SK-N-SH (cell line): ENCODE data around the gene SRGAP2B. TPM values are rescaled to one million over a fixed set of nuclear protein-coding genes. Genes with fewer than 3 reads are reported as not detected.
"Not testable (repeated sequence)": the region's sequence is repeated elsewhere in the genome, so short reads cannot be mapped to it uniquely, and the experiment has no call there.

Experiments used
- CTCF ChIA-PET: fragments of 300-600, 350-600 bp; formaldehyde crosslinking; extraction: SDS; loops from one replicate; lab custom pipeline; 2021; lab: Yijun Ruan, JAX
- POLR2A ChIA-PET: fragments of 350-600 bp; sonication (Branson Sonifier 250); formaldehyde crosslinking; extraction: SDS; loops from one replicate; lab custom pipeline; 2020; ENCODE audit warnings: antibody characterized with exemption, inconsistent platforms; lab: Yijun Ruan, JAX
- DNase-seq: peaks from one replicate; pipeline ENCODE4 v3.0.0; 2012
- H2AFZ ChIP-seq: fragments of 200-600 bp; sonication (generic); 2 replicates; pipeline ENCODE4 v1.8.1; 2016; ENCODE audit warnings: antibody characterized with exemption, mild to moderate bottlenecking, low read depth
- H3F3A ChIP-seq: fragments of 200-600 bp; sonication (generic); replicated peaks from 2 replicates; pipeline ENCODE3; 2016; ENCODE audit warnings: antibody characterized with exemption, mild to moderate bottlenecking; ENCODE audit not compliant: insufficient read depth
- H3K27ac ChIP-seq, 2 experiments: fragments of 200-500 bp in 1 of 2; fragments of 200-600 bp in 1 of 2; sonication (Bioruptor generic) in 1 of 2; sonication (generic), shearing (Covaris generic) in 1 of 2; 2 replicates each; pipeline versions ENCODE4 v1.5.1 to v1.6.1; 2014 to 2016; ENCODE audit warnings: low read depth in 2 of 2, inconsistent platforms in 1 of 2, low read length in 1 of 2, mild to moderate bottlenecking in 1 of 2, mixed read lengths in 1 of 2
- H3K27me3 ChIP-seq: fragments of 200-600 bp; sonication (generic), shearing (Covaris generic); 2 replicates; pipeline ENCODE4 v1.6.1; 2016; ENCODE audit warnings: mixed run types; ENCODE audit not compliant: insufficient read depth
- H3K36me3 ChIP-seq, 2 experiments: fragments of 200-500 bp in 1 of 2; fragments of 200-600 bp in 1 of 2; sonication (Bioruptor generic) in 1 of 2; sonication (generic) in 1 of 2; replicated peaks in 1 of 2; 2 replicates each; pipeline versions ENCODE3 to v1.5.1; 2014 to 2016; ENCODE audit warnings: low read length in 1 of 2, mild to moderate bottlenecking in 1 of 2; ENCODE audit not compliant: insufficient read depth in 2 of 2, control insufficient read depth in 1 of 2
- H3K4me1 ChIP-seq, 2 experiments: fragments of 200-500 bp in 1 of 2; fragments of 200-600 bp in 1 of 2; sonication (Bioruptor generic) in 1 of 2; sonication (generic), shearing (Covaris generic) in 1 of 2; 2 replicates each; pipeline versions ENCODE4 v1.5.1 to v1.6.1; 2014 to 2016; ENCODE audit warnings: low read depth in 1 of 2, low read length in 1 of 2, mixed run types in 1 of 2; ENCODE audit not compliant: insufficient read depth in 2 of 2, control insufficient read depth in 1 of 2
- H3K4me2 ChIP-seq: fragments of 200-600 bp; sonication (generic), shearing (Covaris generic); 2 replicates; pipeline ENCODE4 v1.6.1; 2017; ENCODE audit warnings: mixed run types
- H3K4me3 ChIP-seq, 2 experiments: fragments of 200-500 bp in 1 of 2; fragments of 200-600 bp in 1 of 2; sonication (Bioruptor generic) in 1 of 2; sonication (generic), shearing (Covaris generic) in 1 of 2; 2 replicates each; pipeline versions ENCODE4 v1.5.1 to v1.8.1; 2014 to 2016; ENCODE audit warnings: low read depth in 2 of 2, inconsistent platforms in 1 of 2, low read length in 1 of 2, mild to moderate bottlenecking in 1 of 2, mixed read lengths in 1 of 2, moderate library complexity in 1 of 2
- H3K79me2 ChIP-seq: fragments of 200-600 bp; sonication (generic); 2 replicates; pipeline ENCODE4 v1.8.1; 2017; ENCODE audit warnings: mild to moderate bottlenecking; ENCODE audit not compliant: insufficient read depth
- H3K9ac ChIP-seq: fragments of 200-600 bp; sonication (generic); 2 replicates; pipeline ENCODE4 v1.6.1; 2017; ENCODE audit warnings: mixed run types
- H3K9me2 ChIP-seq: fragments of 200-600 bp; sonication (generic); 2 replicates; pipeline ENCODE4 v1.6.1; 2017; ENCODE audit warnings: mixed run types
- H3K9me3 ChIP-seq: fragments of 200-600 bp; sonication (generic); 2 replicates; pipeline ENCODE4 v1.6.1; 2017; ENCODE audit warnings: mixed run types, mild to moderate bottlenecking, moderate library complexity
- H4K20me1 ChIP-seq: fragments of 200-600 bp; sonication (generic); 2 replicates; pipeline ENCODE4 v1.6.1; 2017; ENCODE audit warnings: mild to moderate bottlenecking, mixed run types; ENCODE audit not compliant: insufficient read depth
- WGBS: methylation state at CpG from one replicate; pipeline ENCODE4 v1.1.6; 2017; ENCODE audit warnings: low lambda C conversion rate; 5-methylcytosine and 5-hydroxymethylcytosine counted together
- polyA plus RNA-seq, 3 experiments: library from polyadenylated mRNA; depleted of rRNA; stranded (reverse); fragments of >200 nt; gene quantifications; 2 replicates each; pipeline ENCODE4 v1.2.3, GENCODE V29; 2012

SRGAP2B gene
- polyA plus RNA-seq, 1 of the 3 experiments (the other 2 are of a cell fraction): 12.3 TPM

- H3F3A ChIP-seq, CTCF ChIA-PET, H3K36me3 ChIP-seq, H3K9ac ChIP-seq, H3K4me3 ChIP-seq, POLR2A ChIA-PET, H3K27me3 ChIP-seq, H4K20me1 ChIP-seq, DNase-seq, H2AFZ ChIP-seq, H3K4me1 ChIP-seq, H3K4me2 ChIP-seq, H3K9me2 ChIP-seq, H3K27ac ChIP-seq, H3K79me2 ChIP-seq, H3K9me3 ChIP-seq: not testable (repeated sequence)
- no CpG with 5 or more reads among the region's 4 CpGs for WGBS
Measured at GRCh38 chr1:145027251-145027650, 67.9 kb downstream of the SRGAP2B start.

- POLR2A ChIA-PET, H4K20me1 ChIP-seq, H3K9me2 ChIP-seq, H3K36me3 ChIP-seq, CTCF ChIA-PET, H3K4me1 ChIP-seq, H3K79me2 ChIP-seq, H2AFZ ChIP-seq, H3K9me3 ChIP-seq, H3K9ac ChIP-seq, DNase-seq, H3K4me3 ChIP-seq, H3K27ac ChIP-seq, H3F3A ChIP-seq, H3K4me2 ChIP-seq, H3K27me3 ChIP-seq: not testable (repeated sequence)
Measured at GRCh38 chr1:145025286-145025685, 69.8 kb downstream of the SRGAP2B start.

GRCh38 chr1:145022259-145022658 lies 72.9 kb downstream of the SRGAP2B start:
- CTCF ChIA-PET, H4K20me1 ChIP-seq, DNase-seq, H3K4me1 ChIP-seq, H3K36me3 ChIP-seq, H3K9me3 ChIP-seq, POLR2A ChIA-PET, H3K79me2 ChIP-seq, H3K9ac ChIP-seq, H3K4me2 ChIP-seq, H3K9me2 ChIP-seq, H3K4me3 ChIP-seq, H3K27me3 ChIP-seq, H3F3A ChIP-seq, H3K27ac ChIP-seq, H2AFZ ChIP-seq: not testable (repeated sequence)
- no CpG with 5 or more reads among the region's 2 CpGs for WGBS

DNA sequence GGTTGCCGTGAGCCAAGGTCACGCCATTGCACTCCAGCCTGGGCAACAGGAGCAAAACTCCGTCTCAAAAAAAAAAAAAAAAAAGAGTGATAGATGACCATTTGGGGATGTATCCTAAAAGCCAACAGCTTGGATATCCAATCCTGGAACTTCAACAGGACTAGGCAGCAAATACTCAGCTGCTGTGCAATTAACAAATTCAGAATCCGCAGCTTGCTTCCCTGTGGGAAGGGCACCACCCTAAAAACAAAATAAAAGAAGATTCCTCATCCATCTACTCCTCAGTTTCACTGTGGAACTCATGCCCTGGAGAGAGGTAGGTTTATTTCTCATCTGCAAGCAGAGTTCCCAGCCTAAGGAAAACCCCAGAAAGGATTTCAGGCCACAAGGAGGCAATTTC lies 73.4 kb downstream of the SRGAP2B start:
- H3K27ac ChIP-seq, POLR2A ChIA-PET, H3K79me2 ChIP-seq, H3K4me1 ChIP-seq, CTCF ChIA-PET, H3K9me2 ChIP-seq, DNase-seq, H3K4me2 ChIP-seq, H3K9me3 ChIP-seq, H3K27me3 ChIP-seq, H3K36me3 ChIP-seq, H3F3A ChIP-seq, H3K9ac ChIP-seq, H4K20me1 ChIP-seq, H3K4me3 ChIP-seq, H2AFZ ChIP-seq: not testable (repeated sequence)
- 88% methylated on average over 2 of the region's 4 CpGs for WGBS

- CTCF ChIA-PET, H3F3A ChIP-seq, H3K36me3 ChIP-seq, H3K79me2 ChIP-seq, H3K27ac ChIP-seq, H4K20me1 ChIP-seq, H3K9ac ChIP-seq, POLR2A ChIA-PET, DNase-seq, H3K9me3 ChIP-seq, H3K9me2 ChIP-seq, H2AFZ ChIP-seq, H3K27me3 ChIP-seq, H3K4me3 ChIP-seq, H3K4me2 ChIP-seq, H3K4me1 ChIP-seq: not testable (repeated sequence)
- WGBS: 88% methylated on average over 2 of the region's 2 CpGs
Measured at GRCh38 chr1:145019709-145020108, 75.4 kb downstream of the SRGAP2B start.

- 59% methylated on average over 2 of the region's 2 CpGs for WGBS
- H3K9me2 ChIP-seq, CTCF ChIA-PET, POLR2A ChIA-PET, H2AFZ ChIP-seq, H3K27ac ChIP-seq, H3K4me2 ChIP-seq, H4K20me1 ChIP-seq, DNase-seq, H3K4me1 ChIP-seq, H3K9ac ChIP-seq, H3K36me3 ChIP-seq, H3K4me3 ChIP-seq, H3K27me3 ChIP-seq, H3F3A ChIP-seq, H3K9me3 ChIP-seq, H3K79me2 ChIP-seq: not testable (repeated sequence)
Measured at GRCh38 chr1:145017725-145018124, 77.4 kb downstream of the SRGAP2B start.

DNA sequence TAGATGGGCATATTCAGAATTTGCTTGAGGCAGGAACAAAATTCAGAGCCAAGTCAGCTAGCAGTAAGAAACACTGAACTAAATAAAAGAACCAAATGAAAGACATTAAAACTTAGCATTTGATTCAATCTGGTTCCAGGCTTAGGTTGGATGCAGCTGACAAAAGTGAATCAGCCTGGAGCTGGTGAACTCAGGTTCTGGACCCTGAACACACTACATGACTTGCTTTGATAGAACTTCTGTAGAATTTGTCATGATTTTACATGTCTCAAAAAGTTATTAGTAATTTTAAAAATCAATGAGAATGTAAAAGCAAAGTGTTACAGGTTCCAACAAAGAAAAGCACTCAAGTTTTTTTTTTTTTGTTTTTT lies 78.7 kb downstream of the SRGAP2B start:
- H3K4me2 ChIP-seq, H3K9me2 ChIP-seq, H3K9ac ChIP-seq, H4K20me1 ChIP-seq, H3K4me3 ChIP-seq, H3F3A ChIP-seq, H3K27me3 ChIP-seq, H2AFZ ChIP-seq, DNase-seq, H3K4me1 ChIP-seq, CTCF ChIA-PET, H3K9me3 ChIP-seq, POLR2A ChIA-PET, H3K36me3 ChIP-seq, H3K27ac ChIP-seq, H3K79me2 ChIP-seq: not testable (repeated sequence)
